HepG2 (cell line): Measurements from ENCODE around the gene ACTRT2. TPM values are rescaled to one million over a fixed set of nuclear protein-coding genes. Genes with fewer than 3 reads are reported as not detected.

Experiments used
- ATAC-seq: fragments of 200-7000 bp; cut with Tn5 transposase; 3 replicates; pipeline ENCODE4 v1.9.1; 2020; ENCODE audit warnings: mild to moderate bottlenecking, moderate library complexity
- BruUV-seq: library from RNA; stranded (reverse); fragments of 400-500 nt; replicated peaks from 2 replicates; lab custom pipeline; 2021; lab: Mats Ljungman, UMichigan
- CTCF ChIA-PET: fragments of 300-600 bp; formaldehyde crosslinking; extraction: SDS; loops from one replicate; lab custom pipeline; 2021; ENCODE audit warnings: low total read pairs, inconsistent platforms, low intra/inter-chr PET ratio; lab: Yijun Ruan, JAX
- POLR2A ChIA-PET: fragments of 350-600 bp; sonication (Branson Sonifier 250); formaldehyde crosslinking; loops from one replicate; lab custom pipeline; 2020; ENCODE audit warnings: antibody characterized with exemption, inconsistent platforms; lab: Yijun Ruan, JAX
- DNase-seq: peaks from one replicate; pipeline ENCODE4 v3.0.0-alpha.2; 2015; ENCODE audit warnings: low spot score
- FAIRE-seq: peaks from 3 replicates; lab custom pipeline; 2011; peaks lifted over from hg19 to GRCh38; lab: Jason Lieb, UNC
- H2AFZ ChIP-seq: one replicate; pipeline ENCODE4 v1.6.1; 2011; ENCODE audit warnings: low read length, inconsistent platforms
- H3K27ac ChIP-seq: fragments of 300-600 bp; 3 replicates; pipeline ENCODE4 v1.8.0; 2011; ENCODE audit warnings: mixed run types, mild to moderate bottlenecking, mixed read lengths, low read length, inconsistent platforms; ENCODE audit not compliant: insufficient read depth; ENCODE audit errors: extremely low read length
- H3K27me3 ChIP-seq, 2 experiments: fragments of 200-600 bp in 1 of 2; 2 replicates in 1 of 2; 3 replicates in 1 of 2; pipeline versions ENCODE4 v1.6.0 to v1.8.0; 2011; ENCODE audit warnings: low read length in 2 of 2, mild to moderate bottlenecking in 2 of 2, moderate library complexity in 2 of 2, inconsistent platforms in 1 of 2; ENCODE audit not compliant: insufficient read depth in 2 of 2, control insufficient read depth in 1 of 2
- H3K36me3 ChIP-seq, 2 experiments: fragments of 200-600 bp in 1 of 2; replicated peaks in 1 of 2; 2 replicates in 1 of 2; 3 replicates in 1 of 2; pipeline versions ENCODE4 v1.5.1 to v1.8.0; 2011; ENCODE audit warnings: low read length in 2 of 2, inconsistent platforms in 1 of 2; ENCODE audit not compliant: insufficient read depth in 2 of 2, control insufficient read depth in 1 of 2
- H3K4me1 ChIP-seq: 2 replicates; pipeline ENCODE4 v1.5.1; 2012; ENCODE audit warnings: low read length, inconsistent platforms; ENCODE audit not compliant: insufficient read depth
- H3K4me2 ChIP-seq: 2 replicates; pipeline ENCODE4 v1.6.0; 2011; ENCODE audit warnings: low read depth, low read length, inconsistent platforms
- H3K4me3 ChIP-seq, 3 experiments: fragments of 200-600 bp in 1 of 3; sonication (generic), shearing (Covaris generic) in 1 of 3; replicated peaks in 1 of 3; 2 replicates each; pipeline ENCODE4 v1.5.1; 2011 to 2016; ENCODE audit warnings: low read length in 3 of 3, inconsistent platforms in 2 of 3, low read depth in 2 of 3, mild to moderate bottlenecking in 2 of 3, control low read depth in 1 of 3, mixed read lengths in 1 of 3; ENCODE audit not compliant: insufficient read depth in 1 of 3
- H3K79me2 ChIP-seq: one replicate; pipeline ENCODE4 v1.6.1; 2011; ENCODE audit warnings: low read length, inconsistent platforms; ENCODE audit not compliant: insufficient read depth
- H3K9ac ChIP-seq: 2 replicates; pipeline ENCODE4 v1.6.0; 2011; ENCODE audit warnings: mild to moderate bottlenecking, low read depth, low read length, inconsistent platforms; ENCODE audit not compliant: insufficient read depth
- H3K9me3 ChIP-seq: 2 replicates; pipeline ENCODE4 v1.5.1; 2012; ENCODE audit warnings: mild to moderate bottlenecking, low read length
- H4K20me1 ChIP-seq: 2 replicates; pipeline ENCODE4 v1.6.0; 2011; ENCODE audit warnings: inconsistent platforms, mild to moderate bottlenecking, low read length, moderate library complexity; ENCODE audit not compliant: insufficient read depth
- CREB1 ChIP-seq, 2 experiments: fragments of 450-650 bp in 1 of 2; IDR thresholded peaks; 2 replicates each; pipeline ENCODE4 v1.6.1; 2016 to 2017; ENCODE audit warnings: control low read depth in 1 of 2, mild to moderate bottlenecking in 1 of 2, missing compliant biosample characterization in 1 of 2, missing genetic modification characterization in 1 of 2
- HNF4A ChIP-seq: sonication (generic); formaldehyde crosslinking; IDR thresholded peaks from 2 replicates; pipeline ENCODE4 v1.4.0; 2020; ENCODE audit warnings: missing genetic modification reagents
- POLR2A ChIP-seq, 2 experiments: IDR thresholded peaks; 2 replicates each; pipeline ENCODE4 v1.6.1; 2011; ENCODE audit warnings: low read depth in 2 of 2, low read length in 2 of 2, mild to moderate bottlenecking in 1 of 2, moderate library complexity in 1 of 2; ENCODE audit not compliant: insufficient read depth in 1 of 2
- SOX13 ChIP-seq, 3 experiments: fragments of 450-650 bp in 1 of 3; sonication (generic) in 1 of 3; formaldehyde crosslinking in 1 of 3; IDR thresholded peaks in 2 of 3; conservative IDR thresholded peaks in 1 of 3; 2 replicates each; pipeline versions ENCODE4 v1.5.0 to v1.6.1; 2016 to 2020; ENCODE audit warnings: antibody characterized with exemption in 1 of 3, mild to moderate bottlenecking in 1 of 3, missing compliant biosample characterization in 1 of 3, missing genetic modification reagents in 1 of 3, moderate library complexity in 1 of 3
- SRSF9 ChIP-seq: fragments of 200-400 bp; formaldehyde crosslinking; IDR thresholded peaks from 2 replicates; pipeline ENCODE4 v1.6.1; 2018; ENCODE audit warnings: borderline replicate concordance, mild to moderate bottlenecking, low read depth, low read length; ENCODE audit not compliant: insufficient read depth, poor library complexity, severe bottlenecking
- ZNF331 ChIP-seq: sonication (generic); formaldehyde crosslinking; IDR thresholded peaks from 2 replicates; pipeline ENCODE4 v1.4.0; 2020; ENCODE audit warnings: missing genetic modification reagents
- WGBS: methylation state at CpG from one replicate; pipeline ENCODE4 v1.1.6; 2017; ENCODE audit warnings: low lambda C conversion rate; 5-methylcytosine and 5-hydroxymethylcytosine counted together
- in situ Hi-C: cut with HindIII; loops from 2 replicates; pipeline ENCODE4 v1.10.0; 2017; ENCODE audit warnings: low pct_unique_long_range_greater_than_20kb; ENCODE audit not compliant: extremely low pct_ligation_motif_present
- intact Hi-C: fragments of 100-400 bp; cut with micrococcal nuclease; formaldehyde crosslinking; loops from one replicate; pipeline ENCODE4 v1.10.0; 2022; ENCODE audit not compliant: unreplicated experiment
- polyA plus RNA-seq, 8 experiments: library from polyadenylated mRNA; depleted of rRNA in 3 of 8; stranded (reverse) in 7 of 8; unstranded in 1 of 8; fragments of >200 nt; fragmentation: Illumina TruSeq in 4 of 8; extraction: Trizol in 4 of 8; gene quantifications; 2 replicates each; pipeline versions ENCODE4 v1.2.1 to v1.2.3, GENCODE V29; 2011 to 2016; ENCODE audit warnings: low read depth in 4 of 8, missing spikeins in 1 of 8, mixed read lengths in 1 of 8; ENCODE audit not compliant: insufficient read depth in 1 of 8
- total RNA-seq, 5 experiments: library from RNA; depleted of rRNA; stranded (reverse); fragments of >200 nt; fragmentation: Illumina TruSeq; extraction: Trizol; gene quantifications; 2 replicates each; pipeline ENCODE4 v1.2.3, GENCODE V29; 2016; ENCODE audit warnings: low read depth in 1 of 5

The ACTRT2 gene
- total and polyA plus RNA-seq, 2 of the 13 experiments (the other 11 are each of a cell fraction or from before 2014, with no cell fraction given) = not detected

DNA sequence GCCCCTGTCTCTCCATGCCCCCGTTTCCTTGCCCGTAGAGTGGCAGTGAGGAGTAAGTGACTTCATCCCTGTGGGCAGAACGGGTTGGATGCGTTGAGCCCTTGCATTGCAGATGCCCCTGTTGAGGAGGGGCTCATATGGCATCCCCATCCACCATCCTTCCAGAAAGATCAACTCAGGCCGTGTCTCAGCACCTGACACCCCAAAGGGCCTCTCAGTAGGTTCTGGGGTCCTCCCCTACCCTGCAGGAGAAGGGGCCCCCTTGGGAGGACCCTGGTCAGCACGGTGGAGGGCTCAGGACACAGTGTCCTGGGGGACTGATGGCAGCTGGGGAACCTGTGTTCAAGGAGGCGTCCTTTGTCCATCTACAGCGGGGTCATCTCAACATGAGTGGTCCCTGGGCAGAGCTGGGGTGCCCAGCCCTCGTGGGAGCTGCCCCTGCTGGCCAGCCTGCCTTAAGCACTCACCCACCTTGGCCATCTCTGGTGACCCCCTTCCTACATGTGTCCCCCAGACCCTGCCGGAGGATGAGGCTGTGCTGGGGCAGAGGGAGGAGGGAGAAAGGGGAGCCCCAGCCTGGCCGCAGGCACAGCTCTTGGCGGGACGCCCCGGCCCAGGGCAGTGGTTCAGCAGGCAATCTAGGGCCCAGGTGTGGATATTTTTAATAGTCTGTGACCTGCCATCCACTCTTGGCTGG lies 48.2 kb upstream of the ACTRT2 start:
- Histone ChIP-seq H3K9ac (no peak overlapping the region), H3K4me2 (no peak overlapping the region), H3K27me3 (peaks cover 13 to 39% of the 10 kb centered on the region in 2 experiments), H3K9me3 (no peaks in the 10 kb centered on the region), H3K4me3 (no peak overlapping the region), H3K36me3 (no peaks in the 10 kb centered on the region), H3K79me2 (no peaks in the 10 kb centered on the region), H4K20me1 (no peaks in the 10 kb centered on the region), H3K4me1 (peaks cover 17% of the 10 kb centered on the region), H2AFZ (no peak overlapping the region), H3K27ac (no peak overlapping the region)
- 6% methylated on average over 7 of the region's 14 CpGs for WGBS
- in situ Hi-C loops = no loop called here
- CTCF ChIA-PET = no interaction called here
- BruUV-seq = no TSS peak
- POLR2A ChIA-PET = no interaction called here
- FAIRE-seq = no peak
- no peak for DNase-seq
- ATAC-seq = no peak
- no peak for TF ChIP-seq POLR2A (IDR thresholded peaks at IDR 0.05; ENCODE audit: insufficient read depth in 1 of 2, low read depth in 2 of 2, low read length in 2 of 2)
- no peak for TF ChIP-seq ZNF331 (CRISPR knock-in tag)
- no peak for TF ChIP-seq SOX13 (IDR thresholded peaks at IDR 0.05)
- TF ChIP-seq SOX13 (CRISPR knock-in tag; conservative IDR thresholded peaks at IDR 0.05 in 1 of 2, IDR thresholded peaks at IDR 0.05 in 1 of 2) = no peak
- no peak for TF ChIP-seq SRSF9
- no peak for TF ChIP-seq HNF4A (CRISPR knock-in tag)
- intact Hi-C loops = no loop called here

DNA sequence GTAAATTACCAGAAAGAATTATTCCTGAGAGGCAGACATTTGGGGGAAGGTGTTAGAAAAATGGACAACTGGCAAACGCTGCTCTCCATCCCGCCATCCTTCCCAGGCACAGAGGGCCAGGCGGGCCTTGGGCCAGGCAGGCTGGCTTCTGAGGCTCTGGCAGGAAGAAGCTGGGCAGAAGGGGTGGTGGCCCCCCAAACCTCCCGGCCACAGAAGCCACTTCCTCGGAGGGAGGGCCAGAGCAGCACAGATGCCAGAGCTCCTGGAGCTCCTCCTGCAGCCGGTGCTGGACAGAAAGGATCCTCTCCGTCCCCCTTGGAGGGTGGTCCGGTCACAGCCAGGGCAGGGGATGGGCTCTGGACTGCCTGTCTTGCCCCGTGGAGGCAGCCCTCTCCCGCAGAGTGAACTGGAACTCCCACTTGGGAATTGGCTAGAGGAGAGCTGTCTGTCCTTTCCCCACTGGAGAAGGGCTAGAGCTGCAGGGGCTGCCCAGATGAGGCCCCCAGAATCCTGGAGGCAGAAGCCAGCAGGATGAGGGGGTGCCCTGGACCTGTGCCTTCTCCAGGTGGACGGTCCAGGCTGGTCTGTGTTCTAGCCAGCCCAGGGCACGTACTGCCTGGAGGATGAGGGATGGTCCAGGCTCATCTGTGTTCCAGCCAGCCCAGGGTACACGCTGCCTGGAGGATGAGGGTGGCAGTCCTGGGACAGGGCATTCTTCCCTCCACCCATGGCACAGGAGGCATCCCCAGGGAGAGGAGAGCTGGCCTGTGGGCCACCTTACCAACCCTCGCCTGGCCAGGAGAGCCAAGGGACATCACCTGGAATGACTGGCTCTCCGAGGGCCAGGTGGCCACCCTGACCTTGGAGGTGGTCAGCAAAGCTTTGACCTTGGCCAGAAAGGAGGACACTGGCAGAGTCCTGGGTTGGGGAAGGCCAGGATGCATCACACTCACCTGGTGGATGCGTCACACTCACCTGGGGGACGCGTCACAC lies 47.4 kb upstream of the ACTRT2 start:
- H3K4me2 ChIP-seq = no peak overlapping the region
- in situ Hi-C loops = no loop called here
- POLR2A ChIA-PET = no interaction called here
- WGBS = 17% methylated on average over 1 of the region's 18 CpGs
- TF ChIP-seq HNF4A (CRISPR knock-in tag) (no peak), CREB1 (IDR thresholded peaks at IDR 0.05) (peak; percentile 59), CREB1 (CRISPR knock-in tag; IDR thresholded peaks at IDR 0.05) (no peak)
- TF ChIP-seq, all 625 proteins: peak for 1
- Histone ChIP-seq H2AFZ (no peak overlapping the region), H4K20me1 (no peaks in the 10 kb centered on the region), H3K4me3 (no peak overlapping the region), H3K4me1 (peaks cover 8% of the 10 kb centered on the region), H3K9ac (no peak overlapping the region), H3K36me3 (no peaks in the 10 kb centered on the region), H3K9me3 (no peaks in the 10 kb centered on the region), H3K79me2 (no peaks in the 10 kb centered on the region), H3K27ac (no peak overlapping the region), H3K27me3 (peaks cover 12 to 32% of the 10 kb centered on the region in 2 experiments; a peak in 4 of 5 replicates)
- no peak for ATAC-seq
- DNase-seq = no peak
- CTCF ChIA-PET = no interaction called here
- intact Hi-C loops = no loop called here
- BruUV-seq = no TSS peak
- no peak for FAIRE-seq
